ENCODE measurements around the gene RRP15.

DNA sequence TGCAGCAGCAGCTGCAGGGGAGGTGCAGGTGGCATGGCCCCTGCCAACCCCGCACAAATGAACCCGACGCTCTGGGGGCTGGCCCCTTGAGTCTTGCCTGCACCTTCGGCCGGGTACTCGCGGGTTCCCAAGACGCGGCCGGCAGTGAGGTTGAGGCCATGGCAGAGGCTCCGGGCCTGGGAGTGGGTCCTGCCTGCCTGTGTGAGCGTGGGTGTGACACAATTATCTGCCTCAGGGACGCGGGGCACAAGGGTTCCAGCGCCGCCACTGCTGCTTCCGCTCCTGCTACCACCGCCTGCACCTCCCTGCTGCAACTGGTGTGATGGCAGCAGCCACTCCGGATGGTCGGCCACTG lies 39.1 kb downstream of the RRP15 start:
- TF ChIP-seq, protein P1, sequence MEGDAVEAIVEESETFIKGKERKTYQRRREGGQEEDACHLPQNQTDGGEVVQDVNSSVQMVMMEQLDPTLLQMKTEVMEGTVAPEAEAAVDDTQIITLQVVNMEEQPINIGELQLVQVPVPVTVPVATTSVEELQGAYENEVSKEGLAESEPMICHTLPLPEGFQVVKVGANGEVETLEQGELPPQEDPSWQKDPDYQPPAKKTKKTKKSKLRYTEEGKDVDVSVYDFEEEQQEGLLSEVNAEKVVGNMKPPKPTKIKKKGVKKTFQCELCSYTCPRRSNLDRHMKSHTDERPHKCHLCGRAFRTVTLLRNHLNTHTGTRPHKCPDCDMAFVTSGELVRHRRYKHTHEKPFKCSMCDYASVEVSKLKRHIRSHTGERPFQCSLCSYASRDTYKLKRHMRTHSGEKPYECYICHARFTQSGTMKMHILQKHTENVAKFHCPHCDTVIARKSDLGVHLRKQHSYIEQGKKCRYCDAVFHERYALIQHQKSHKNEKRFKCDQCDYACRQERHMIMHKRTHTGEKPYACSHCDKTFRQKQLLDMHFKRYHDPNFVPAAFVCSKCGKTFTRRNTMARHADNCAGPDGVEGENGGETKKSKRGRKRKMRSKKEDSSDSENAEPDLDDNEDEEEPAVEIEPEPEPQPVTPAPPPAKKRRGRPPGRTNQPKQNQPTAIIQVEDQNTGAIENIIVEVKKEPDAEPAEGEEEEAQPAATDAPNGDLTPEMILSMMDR (IDR thresholded peaks at IDR 0.05) = no peak
- no peak for TF ChIP-seq POLR2AphosphoS5 (IDR thresholded peaks at IDR 0.05; ENCODE audit: insufficient read depth in 1 of 2, low read depth in 1 of 2)

Measured in vagina (tissue), 2 donors.